ENCODE measurements around the gene TKTL1. TPM values are rescaled to one million over a fixed set of nuclear protein-coding genes. Genes with fewer than 3 reads are reported as not detected.
"Not testable (repeated sequence)": the region's sequence is repeated elsewhere in the genome, so short reads cannot be mapped to it uniquely, and the experiment has no call there.

Gene TKTL1, protein sequence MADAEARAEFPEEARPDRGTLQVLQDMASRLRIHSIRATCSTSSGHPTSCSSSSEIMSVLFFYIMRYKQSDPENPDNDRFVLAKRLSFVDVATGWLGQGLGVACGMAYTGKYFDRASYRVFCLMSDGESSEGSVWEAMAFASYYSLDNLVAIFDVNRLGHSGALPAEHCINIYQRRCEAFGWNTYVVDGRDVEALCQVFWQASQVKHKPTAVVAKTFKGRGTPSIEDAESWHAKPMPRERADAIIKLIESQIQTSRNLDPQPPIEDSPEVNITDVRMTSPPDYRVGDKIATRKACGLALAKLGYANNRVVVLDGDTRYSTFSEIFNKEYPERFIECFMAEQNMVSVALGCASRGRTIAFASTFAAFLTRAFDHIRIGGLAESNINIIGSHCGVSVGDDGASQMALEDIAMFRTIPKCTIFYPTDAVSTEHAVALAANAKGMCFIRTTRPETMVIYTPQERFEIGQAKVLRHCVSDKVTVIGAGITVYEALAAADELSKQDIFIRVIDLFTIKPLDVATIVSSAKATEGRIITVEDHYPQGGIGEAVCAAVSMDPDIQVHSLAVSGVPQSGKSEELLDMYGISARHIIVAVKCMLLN
- polyA plus RNA-seq (2013) = 0.13 TPM

DNA sequence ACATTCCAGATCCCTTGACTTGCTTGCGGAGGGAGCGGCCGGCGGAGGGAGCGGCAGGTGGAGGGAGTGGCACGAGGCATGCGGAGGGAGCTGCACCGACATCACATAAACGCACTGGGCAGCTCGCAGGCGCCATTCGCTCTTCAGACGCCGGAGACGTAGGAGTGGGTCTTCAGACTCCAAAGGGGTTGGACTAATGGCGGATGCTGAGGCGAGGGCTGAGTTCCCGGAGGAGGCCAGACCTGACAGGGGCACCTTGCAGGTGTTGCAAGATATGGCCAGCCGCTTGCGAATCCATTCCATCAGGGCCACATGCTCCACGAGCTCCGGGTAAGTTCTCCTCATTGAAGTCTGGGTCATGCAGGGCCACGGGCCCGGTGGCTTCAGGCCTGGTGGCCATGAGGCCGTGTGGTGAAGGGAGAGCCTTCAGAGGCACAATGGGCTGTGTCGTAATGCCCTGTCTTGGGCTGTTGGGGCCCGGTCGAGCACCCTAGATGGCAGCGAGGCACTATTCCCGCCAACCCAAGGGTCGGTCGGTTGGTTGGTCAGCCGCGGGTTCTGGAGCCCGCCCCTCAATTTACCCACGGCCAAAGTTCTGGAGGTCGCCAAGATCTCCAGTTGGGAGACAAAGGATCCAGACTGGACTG is at the start of gene TKTL1:
TKTL1 (plus strand) TSS at position 132 of the 647 bp plus-strand sequence; CDS start at position 197, 65 bp downstream.
- no peak for DNase-seq
- H3K4me1 ChIP-seq (ENCODE audit: control extremely low read depth in 1 of 4, control insufficient read depth in 4 of 4, insufficient read depth in 4 of 4, low read length in 3 of 4) = no peaks in the 10 kb centered on the region
- H3K9me3 ChIP-seq (ENCODE audit: control extremely low read depth in 1 of 5, control insufficient read depth in 4 of 5, insufficient read depth in 2 of 5, low read depth in 1 of 5, low read length in 4 of 5) = peaks cover 0 to 8% (median 0%) of the 10 kb centered on the region in 5 experiments
- no peaks in the 10 kb centered on the region for H3K27me3 ChIP-seq (replicated peaks in 2 of 5; ENCODE audit: control insufficient read depth in 4 of 5, insufficient read depth in 5 of 5, low read length in 4 of 5)
- H3K36me3 ChIP-seq (ENCODE audit: control insufficient read depth in 4 of 4, insufficient read depth in 4 of 4, low read length in 3 of 4) = no peaks in the 10 kb centered on the region
- ChIA-PET POLR2A (no interaction called here), CTCF (no interaction called here)
- 96% methylated on average over 37 of the region's 37 CpGs for WGBS (ENCODE audit: insufficient coverage)
- no peak within 1 kb of the TSS for H3K4me3 ChIP-seq (ENCODE audit: control insufficient read depth in 1 of 7, extremely low read depth in 1 of 7, insufficient read depth in 4 of 7, low read depth in 2 of 7, low read length in 6 of 7)
- no peak within 1 kb of the TSS for H3K27ac ChIP-seq (ENCODE audit: insufficient read depth in 1 of 2, low read depth in 1 of 2, low read length in 2 of 2, poor library complexity in 1 of 2, severe bottlenecking in 2 of 2)

DNA sequence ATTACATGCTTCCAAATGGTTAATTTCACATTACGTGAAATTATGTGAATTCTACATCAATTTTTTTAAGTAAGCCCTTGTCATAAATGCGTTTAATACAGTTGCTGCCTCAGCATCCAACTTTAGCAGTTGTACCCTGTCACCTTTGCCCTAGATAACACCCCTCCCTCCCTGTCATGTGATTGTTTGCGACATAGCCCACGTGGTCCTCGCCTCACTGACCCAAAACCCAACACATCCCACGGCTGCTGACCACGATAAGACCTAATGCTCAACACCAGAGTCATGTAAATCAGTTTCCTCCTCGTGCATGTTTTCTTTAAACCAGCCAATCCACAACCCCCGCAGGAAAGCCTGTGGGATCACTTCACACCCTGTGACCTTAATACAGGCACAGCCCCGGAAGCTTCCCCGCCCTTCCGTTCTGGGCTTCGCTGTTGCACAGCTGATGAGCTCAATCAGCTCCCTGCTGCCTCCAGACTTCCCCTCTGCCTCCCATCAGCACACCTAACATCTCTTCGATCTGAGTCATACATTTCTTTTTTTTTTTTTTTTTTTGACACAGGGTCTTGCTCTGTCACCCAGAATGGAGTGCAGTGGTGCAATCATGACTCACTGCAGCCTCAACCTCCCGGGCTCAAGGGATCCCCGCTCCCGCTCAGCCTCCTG is 48.1 kb upstream of the TKTL1 start:
- DNase-seq; H3K4me1 ChIP-seq (ENCODE audit: control extremely low read depth in 1 of 4, control insufficient read depth in 4 of 4, insufficient read depth in 4 of 4, low read length in 3 of 4); H3K36me3 ChIP-seq (ENCODE audit: control insufficient read depth in 4 of 4, insufficient read depth in 4 of 4, low read length in 3 of 4); H3K4me3 ChIP-seq (ENCODE audit: control insufficient read depth in 1 of 7, extremely low read depth in 1 of 7, insufficient read depth in 4 of 7, low read depth in 2 of 7, low read length in 6 of 7); H3K9me3 ChIP-seq (ENCODE audit: control extremely low read depth in 1 of 5, control insufficient read depth in 4 of 5, insufficient read depth in 2 of 5, low read depth in 1 of 5, low read length in 4 of 5); H3K27me3 ChIP-seq (replicated peaks in 2 of 5; ENCODE audit: control insufficient read depth in 4 of 5, insufficient read depth in 5 of 5, low read length in 4 of 5); POLR2A ChIA-PET; H3K27ac ChIP-seq (ENCODE audit: insufficient read depth in 1 of 2, low read depth in 1 of 2, low read length in 2 of 2, poor library complexity in 1 of 2, severe bottlenecking in 2 of 2); CTCF ChIA-PET: not testable (repeated sequence)
- WGBS (ENCODE audit: insufficient coverage) = no CpG with 5 or more reads among the region's 17 CpGs

DNA sequence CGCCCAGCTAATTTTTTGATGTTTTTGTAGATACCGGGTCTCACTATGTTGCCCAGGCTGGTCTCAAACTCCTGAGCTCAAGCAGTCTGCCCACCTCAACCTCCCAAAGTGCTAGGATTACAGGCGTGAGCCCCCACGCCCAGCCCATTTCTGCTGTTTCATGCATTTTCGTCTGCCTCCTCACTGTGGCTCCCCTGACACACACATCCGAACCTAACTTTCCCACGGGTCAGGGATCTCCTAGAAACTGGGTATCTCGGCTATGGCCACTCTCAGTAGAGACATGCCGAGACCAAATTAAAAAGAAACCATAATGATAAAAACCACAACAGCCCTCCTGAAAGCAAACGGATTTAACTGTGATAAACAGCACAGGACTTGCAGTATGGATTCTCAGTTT is 47.5 kb upstream of the TKTL1 start:
- H3K4me3 ChIP-seq (ENCODE audit: control insufficient read depth in 1 of 7, extremely low read depth in 1 of 7, insufficient read depth in 4 of 7, low read depth in 2 of 7, low read length in 6 of 7); H3K9me3 ChIP-seq (ENCODE audit: control extremely low read depth in 1 of 5, control insufficient read depth in 4 of 5, insufficient read depth in 2 of 5, low read depth in 1 of 5, low read length in 4 of 5); POLR2A ChIA-PET; H3K36me3 ChIP-seq (ENCODE audit: control insufficient read depth in 4 of 4, insufficient read depth in 4 of 4, low read length in 3 of 4); H3K27me3 ChIP-seq (replicated peaks in 2 of 5; ENCODE audit: control insufficient read depth in 4 of 5, insufficient read depth in 5 of 5, low read length in 4 of 5); CTCF ChIA-PET; DNase-seq; H3K27ac ChIP-seq (ENCODE audit: insufficient read depth in 1 of 2, low read depth in 1 of 2, low read length in 2 of 2, poor library complexity in 1 of 2, severe bottlenecking in 2 of 2); H3K4me1 ChIP-seq (ENCODE audit: control extremely low read depth in 1 of 4, control insufficient read depth in 4 of 4, insufficient read depth in 4 of 4, low read length in 3 of 4): not testable (repeated sequence)
- WGBS (ENCODE audit: insufficient coverage) = no CpG with 5 or more reads among the region's 10 CpGs

DNA sequence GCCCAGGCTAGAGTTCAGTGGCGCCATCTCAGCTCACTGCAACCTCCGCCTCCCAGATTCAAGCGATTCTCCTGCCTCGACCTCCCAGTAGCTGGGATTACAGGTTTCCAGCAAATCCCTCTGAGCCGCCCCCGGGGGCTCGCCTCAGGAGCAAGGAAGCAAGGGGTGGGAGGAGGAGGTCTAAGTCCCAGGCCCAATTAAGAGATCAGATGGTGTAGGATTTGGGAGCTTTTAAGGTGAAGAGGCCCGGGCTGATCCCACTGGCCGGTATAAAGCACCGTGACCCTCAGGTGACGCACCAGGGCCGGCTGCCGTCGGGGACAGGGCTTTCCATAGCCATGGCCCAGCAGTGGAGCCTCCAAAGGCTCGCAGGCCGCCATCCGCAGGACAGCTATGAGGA is 38.3 kb upstream of the TKTL1 start, which contains the start of gene OPN1MW3:
OPN1MW3 (plus strand) TSS at position 301 of the 400 bp plus-strand sequence; CDS start at position 339, 38 bp downstream.
- CTCF ChIA-PET; H3K9me3 ChIP-seq (ENCODE audit: control extremely low read depth in 1 of 5, control insufficient read depth in 4 of 5, insufficient read depth in 2 of 5, low read depth in 1 of 5, low read length in 4 of 5); H3K4me3 ChIP-seq (ENCODE audit: control insufficient read depth in 1 of 7, extremely low read depth in 1 of 7, insufficient read depth in 4 of 7, low read depth in 2 of 7, low read length in 6 of 7); H3K36me3 ChIP-seq (ENCODE audit: control insufficient read depth in 4 of 4, insufficient read depth in 4 of 4, low read length in 3 of 4); H3K27me3 ChIP-seq (replicated peaks in 2 of 5; ENCODE audit: control insufficient read depth in 4 of 5, insufficient read depth in 5 of 5, low read length in 4 of 5); H3K27ac ChIP-seq (ENCODE audit: insufficient read depth in 1 of 2, low read depth in 1 of 2, low read length in 2 of 2, poor library complexity in 1 of 2, severe bottlenecking in 2 of 2); H3K4me1 ChIP-seq (ENCODE audit: control extremely low read depth in 1 of 4, control insufficient read depth in 4 of 4, insufficient read depth in 4 of 4, low read length in 3 of 4); DNase-seq; POLR2A ChIA-PET: not testable (repeated sequence)
- WGBS (ENCODE audit: insufficient coverage) = no CpG with 5 or more reads among the region's 17 CpGs

DNA sequence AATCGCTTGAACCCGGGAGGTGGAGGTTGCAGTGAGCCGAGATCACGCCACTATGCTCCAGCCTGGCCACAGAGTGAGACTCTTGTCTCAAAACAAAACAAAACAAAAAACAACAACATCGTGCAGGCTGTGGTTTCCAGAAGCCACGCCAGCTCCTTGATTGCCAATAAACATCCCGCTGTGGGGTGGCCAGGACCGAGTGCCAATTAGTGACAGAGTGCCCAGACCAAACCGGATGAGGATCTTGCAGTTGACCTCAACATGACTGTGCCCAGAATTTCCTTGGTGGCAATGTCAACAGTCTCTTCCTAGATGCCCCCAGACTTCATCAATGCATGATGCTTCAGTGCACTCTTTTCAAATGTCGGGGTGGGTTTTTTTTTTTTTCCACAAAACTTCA is 36.9 kb upstream of the TKTL1 start:
- H3K4me1 ChIP-seq (ENCODE audit: control extremely low read depth in 1 of 4, control insufficient read depth in 4 of 4, insufficient read depth in 4 of 4, low read length in 3 of 4); POLR2A ChIA-PET; H3K27ac ChIP-seq (ENCODE audit: insufficient read depth in 1 of 2, low read depth in 1 of 2, low read length in 2 of 2, poor library complexity in 1 of 2, severe bottlenecking in 2 of 2); H3K9me3 ChIP-seq (ENCODE audit: control extremely low read depth in 1 of 5, control insufficient read depth in 4 of 5, insufficient read depth in 2 of 5, low read depth in 1 of 5, low read length in 4 of 5); CTCF ChIA-PET; DNase-seq; H3K27me3 ChIP-seq (replicated peaks in 2 of 5; ENCODE audit: control insufficient read depth in 4 of 5, insufficient read depth in 5 of 5, low read length in 4 of 5); H3K4me3 ChIP-seq (ENCODE audit: control insufficient read depth in 1 of 7, extremely low read depth in 1 of 7, insufficient read depth in 4 of 7, low read depth in 2 of 7, low read length in 6 of 7); H3K36me3 ChIP-seq (ENCODE audit: control insufficient read depth in 4 of 4, insufficient read depth in 4 of 4, low read length in 3 of 4): not testable (repeated sequence)
- WGBS (ENCODE audit: insufficient coverage) = no CpG with 5 or more reads among the region's 10 CpGs

DNA sequence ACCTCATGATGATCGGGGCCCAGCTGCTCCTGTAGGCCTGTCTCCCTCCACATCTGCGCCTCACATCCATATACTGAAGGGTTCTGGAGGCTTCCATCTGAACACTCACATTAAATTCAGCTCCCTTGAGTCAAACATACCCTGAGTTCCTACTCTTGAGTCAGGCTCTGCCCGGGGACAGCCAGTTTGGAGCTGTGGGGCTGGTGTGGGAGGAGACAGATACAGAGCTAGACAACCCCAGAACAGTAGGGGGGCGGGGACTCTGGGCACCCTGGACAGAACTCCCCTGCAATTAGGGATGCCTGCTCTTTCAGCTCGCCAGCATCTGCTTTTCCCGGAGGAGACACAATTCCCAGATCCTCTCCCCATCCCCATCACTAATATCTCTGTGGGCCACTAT is 32.5 kb upstream of the TKTL1 start:
- H3K36me3 ChIP-seq (ENCODE audit: control insufficient read depth in 4 of 4, insufficient read depth in 4 of 4, low read length in 3 of 4); CTCF ChIA-PET; H3K27me3 ChIP-seq (replicated peaks in 2 of 5; ENCODE audit: control insufficient read depth in 4 of 5, insufficient read depth in 5 of 5, low read length in 4 of 5); H3K9me3 ChIP-seq (ENCODE audit: control extremely low read depth in 1 of 5, control insufficient read depth in 4 of 5, insufficient read depth in 2 of 5, low read depth in 1 of 5, low read length in 4 of 5); H3K4me1 ChIP-seq (ENCODE audit: control extremely low read depth in 1 of 4, control insufficient read depth in 4 of 4, insufficient read depth in 4 of 4, low read length in 3 of 4); H3K4me3 ChIP-seq (ENCODE audit: control insufficient read depth in 1 of 7, extremely low read depth in 1 of 7, insufficient read depth in 4 of 7, low read depth in 2 of 7, low read length in 6 of 7); H3K27ac ChIP-seq (ENCODE audit: insufficient read depth in 1 of 2, low read depth in 1 of 2, low read length in 2 of 2, poor library complexity in 1 of 2, severe bottlenecking in 2 of 2); POLR2A ChIA-PET; DNase-seq: not testable (repeated sequence)
- no CpG with 5 or more reads among the region's 6 CpGs for WGBS (ENCODE audit: insufficient coverage)

DNA sequence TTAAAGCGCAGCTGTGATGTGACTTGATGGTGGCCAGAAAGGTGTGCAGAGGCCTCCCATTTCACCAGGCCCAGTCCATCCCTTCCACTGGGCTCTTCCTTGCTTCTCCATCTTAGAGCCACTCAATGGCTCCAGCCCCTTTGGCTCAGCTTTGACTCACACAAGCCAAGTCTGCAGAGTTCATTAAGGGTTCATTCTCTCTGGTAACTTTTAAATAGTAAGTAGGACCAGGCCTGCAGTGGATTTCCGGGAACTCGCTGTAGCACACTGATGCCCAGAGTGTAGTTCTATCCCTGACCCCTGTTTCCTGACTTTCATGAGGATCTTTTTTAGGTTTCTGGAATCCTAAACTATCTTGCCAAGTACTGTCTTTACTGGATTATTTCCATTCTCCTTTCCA is 26.4 kb upstream of the TKTL1 start:
- H3K9me3 ChIP-seq (ENCODE audit: control extremely low read depth in 1 of 5, control insufficient read depth in 4 of 5, insufficient read depth in 2 of 5, low read depth in 1 of 5, low read length in 4 of 5); CTCF ChIA-PET; POLR2A ChIA-PET; H3K36me3 ChIP-seq (ENCODE audit: control insufficient read depth in 4 of 4, insufficient read depth in 4 of 4, low read length in 3 of 4); H3K4me3 ChIP-seq (ENCODE audit: control insufficient read depth in 1 of 7, extremely low read depth in 1 of 7, insufficient read depth in 4 of 7, low read depth in 2 of 7, low read length in 6 of 7); H3K27ac ChIP-seq (ENCODE audit: insufficient read depth in 1 of 2, low read depth in 1 of 2, low read length in 2 of 2, poor library complexity in 1 of 2, severe bottlenecking in 2 of 2); H3K4me1 ChIP-seq (ENCODE audit: control extremely low read depth in 1 of 4, control insufficient read depth in 4 of 4, insufficient read depth in 4 of 4, low read length in 3 of 4); DNase-seq; H3K27me3 ChIP-seq (replicated peaks in 2 of 5; ENCODE audit: control insufficient read depth in 4 of 5, insufficient read depth in 5 of 5, low read length in 4 of 5): not testable (repeated sequence)
- no CpG with 5 or more reads among the region's 3 CpGs for WGBS (ENCODE audit: insufficient coverage)

All from common myeloid progenitor, CD34-positive (primary cell).